CD4-positive, alpha-beta T cell treated with Interleukin-17A for 4 hours (primary cell): ENCODE data around the gene GMDS.

Source experiments
- DNase-seq: peaks from one replicate; pipeline ENCODE4 v3.0.0-alpha.2; 2020; ENCODE audit warnings: mixed read lengths

GMDS gene

GRCh38 chr6:1972962-1973361 is 272.4 kb downstream of the GMDS start:
- DNase-seq = no peak

- DNase-seq = no peak
Observed at GRCh38 chr6:1971612-1972011, 273.8 kb downstream of the GMDS start.

- DNase-seq = no peak
Observed at GRCh38 chr6:1970151-1970561, 275.2 kb downstream of the GMDS start.

GRCh38 chr6:1966713-1967112 is 278.7 kb downstream of the GMDS start:
- no peak for DNase-seq

GRCh38 chr6:1965596-1966224 is 279.7 kb downstream of the GMDS start:
- no peak for DNase-seq

GRCh38 chr6:1963596-1963995 is 281.8 kb downstream of the GMDS start:
- no peak for DNase-seq

- no peak for DNase-seq
Observed at GRCh38 chr6:1962201-1962600, 283.2 kb downstream of the GMDS start.

GRCh38 chr6:1960486-1961142 is 284.8 kb downstream of the GMDS start:
- no peak for DNase-seq

GRCh38 chr6:1958257-1958656 is 287.1 kb downstream of the GMDS start:
- DNase-seq = no peak

- DNase-seq = no peak
Observed at GRCh38 chr6:1957746-1958145, 287.7 kb downstream of the GMDS start.

- no peak for DNase-seq
Observed at GRCh38 chr6:1952740-1953360, 292.6 kb downstream of the GMDS start.

- no peak for DNase-seq
Observed at GRCh38 chr6:1950631-1951030, 294.8 kb downstream of the GMDS start.

GRCh38 chr6:1949538-1949937 is 295.9 kb downstream of the GMDS start:
- no peak for DNase-seq

GRCh38 chr6:1947922-1948321 is 297.5 kb downstream of the GMDS start:
- DNase-seq = no peak

GRCh38 chr6:1946583-1946982 is 298.8 kb downstream of the GMDS start:
- DNase-seq = no peak

- DNase-seq = no peak
Observed at GRCh38 chr6:1945235-1945832, 300.1 kb downstream of the GMDS start.

- DNase-seq = no peak
Observed at GRCh38 chr6:1942834-1943233, 302.6 kb downstream of the GMDS start.

GRCh38 chr6:1941534-1941933 is 303.9 kb downstream of the GMDS start:
- no peak for DNase-seq

GRCh38 chr6:1940381-1940780 is 305.0 kb downstream of the GMDS start:
- no peak for DNase-seq

- no peak for DNase-seq
Observed at GRCh38 chr6:1933292-1933691, 312.1 kb downstream of the GMDS start.

GRCh38 chr6:1931817-1932216 is 313.6 kb downstream of the GMDS start:
- DNase-seq = no peak

GRCh38 chr6:1930356-1930755 is 315.0 kb downstream of the GMDS start:
- no peak for DNase-seq

- DNase-seq = no peak
Observed at GRCh38 chr6:1929931-1930330, 315.5 kb downstream of the GMDS start.
